ENCODE results near the gene TMC1.

Gene TMC1

GRCh38 chr9:72575666-72576065 is 54.3 kb downstream of the TMC1 start:
- no peak for DNase-seq (ENCODE audit: low read depth)

DNA sequence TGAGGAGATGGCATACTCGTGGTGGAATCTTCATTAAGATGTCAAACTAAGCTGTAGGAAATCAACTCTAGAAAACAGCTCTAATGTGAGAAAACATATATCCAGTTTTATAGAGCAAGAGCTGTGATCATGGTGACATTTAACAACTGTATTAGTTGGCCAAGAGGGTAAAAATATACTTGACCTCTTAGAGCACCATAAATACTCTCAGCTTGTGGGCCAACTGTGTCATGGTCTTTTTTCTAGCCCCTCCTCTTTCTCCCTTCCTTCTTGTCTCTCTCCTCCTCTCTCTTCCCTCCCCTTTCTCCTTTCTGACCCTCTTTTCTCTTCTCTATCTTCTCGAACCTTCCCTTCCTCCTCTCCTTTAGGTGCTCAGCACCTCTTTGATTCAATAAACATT is 54.7 kb downstream of the TMC1 start:
- no peak for DNase-seq (ENCODE audit: low read depth)

DNA sequence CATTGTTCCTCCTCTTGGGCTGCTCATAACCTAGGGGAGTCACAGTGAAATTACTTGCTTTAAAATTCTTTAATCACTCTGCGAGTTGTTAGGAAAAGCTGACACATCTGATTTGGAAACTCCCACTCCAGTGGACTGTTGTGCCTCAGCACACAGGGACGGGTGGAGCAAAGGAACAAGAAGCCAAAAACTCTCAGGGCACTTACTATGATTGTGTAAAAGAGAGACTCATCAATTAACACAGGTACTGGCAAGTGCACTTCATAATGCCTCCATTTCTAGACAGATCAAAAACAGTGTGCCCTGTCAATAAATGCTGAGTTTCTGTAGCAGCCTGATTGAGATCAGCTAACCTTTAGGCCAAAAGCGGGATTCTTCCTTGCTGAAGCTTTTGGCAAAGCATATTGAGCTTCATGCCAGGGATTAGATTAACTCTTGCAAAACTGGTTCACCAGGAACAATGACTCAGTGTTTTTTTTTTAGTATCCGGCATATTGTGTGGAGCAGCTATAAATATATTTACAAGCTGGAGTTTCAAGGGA is 55.9 kb downstream of the TMC1 start:
- DNase-seq (ENCODE audit: low read depth): no peak

- no peak for DNase-seq (ENCODE audit: low read depth)
Observed at GRCh38 chr9:72579190-72579589, 57.8 kb downstream of the TMC1 start.

DNA sequence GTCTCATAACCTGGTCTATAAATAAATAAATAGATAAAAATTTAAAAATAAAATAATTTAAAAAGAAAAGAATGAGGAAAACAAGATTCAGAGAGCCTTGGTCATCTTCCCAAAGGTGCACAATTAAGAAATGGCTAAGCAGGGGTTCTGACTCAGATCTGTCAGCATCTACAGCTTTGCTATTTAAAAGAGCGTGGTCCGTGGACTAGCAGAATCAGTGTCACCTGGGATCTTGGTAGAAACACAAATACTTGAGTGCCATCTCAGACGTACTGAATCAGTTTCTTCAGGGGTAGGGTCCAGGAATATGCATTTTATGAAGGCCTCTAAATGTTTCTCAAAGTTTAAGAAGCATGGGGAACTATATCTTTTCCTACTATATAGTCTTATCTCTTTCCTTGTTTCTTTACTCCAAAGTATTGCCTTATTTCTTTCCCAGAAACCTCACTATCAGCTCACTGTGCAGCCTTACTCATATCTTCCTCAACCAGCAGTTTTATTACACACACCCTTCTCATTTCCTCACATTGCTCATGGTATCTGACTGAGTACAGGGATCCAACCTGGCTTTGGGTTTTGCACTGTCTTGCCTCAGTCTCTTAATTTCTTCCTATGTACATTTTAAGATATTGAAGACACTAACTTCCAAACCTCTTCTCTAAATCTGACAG is 58.6 kb downstream of the TMC1 start:
- no peak for DNase-seq (ENCODE audit: low read depth)

DNA sequence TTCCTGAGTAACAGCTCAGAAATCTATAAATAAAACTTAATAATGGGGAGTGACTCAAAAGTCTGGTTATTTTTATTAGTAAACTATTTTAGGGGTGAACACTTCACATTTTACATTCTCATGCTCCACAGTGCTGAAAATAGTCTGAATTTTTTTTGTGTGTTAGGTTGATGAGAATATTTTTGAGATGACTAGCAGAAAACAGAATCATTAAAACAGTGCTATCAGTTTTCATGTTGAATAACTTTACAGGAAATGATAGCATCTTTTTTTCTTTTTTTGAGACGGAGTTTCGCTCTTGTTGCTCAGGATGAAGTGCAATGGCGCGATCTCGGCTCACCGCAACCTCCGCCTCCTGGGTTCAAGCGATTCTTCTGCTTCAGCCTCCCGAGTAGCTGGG is 60.3 kb downstream of the TMC1 start:
- no peak for DNase-seq (ENCODE audit: low read depth)

GRCh38 chr9:72583370-72583769 is 62.0 kb downstream of the TMC1 start:
- DNase-seq (ENCODE audit: low read depth): no peak

GRCh38 chr9:72586388-72587130 is 65.2 kb downstream of the TMC1 start:
- no peak for DNase-seq (ENCODE audit: low read depth)

DNA sequence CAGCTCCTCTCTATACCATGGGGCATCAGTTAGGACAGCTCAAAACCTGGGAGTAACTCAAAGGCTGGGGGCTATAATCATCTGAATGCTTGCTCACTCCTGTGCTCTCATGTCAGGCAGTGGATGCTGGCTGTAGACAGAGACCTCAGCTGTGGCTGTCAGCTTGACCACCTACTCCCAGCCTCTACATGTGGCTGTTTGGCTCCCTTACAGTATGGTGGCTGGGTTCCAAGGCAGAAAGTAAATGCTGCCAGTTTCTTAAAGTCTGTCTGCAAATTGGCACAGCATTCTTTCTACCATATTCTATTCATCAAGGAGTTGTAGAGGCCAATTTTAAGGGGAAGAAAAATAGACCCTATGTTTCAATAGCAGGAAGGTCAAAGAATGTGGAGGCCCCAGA is 66.9 kb downstream of the TMC1 start:
- DNase-seq (ENCODE audit: low read depth): no peak

GRCh38 chr9:72589667-72590521 is 68.5 kb downstream of the TMC1 start:
- no peak for DNase-seq (ENCODE audit: low read depth)

- DNase-seq (ENCODE audit: low read depth): no peak
Observed at GRCh38 chr9:72590824-72591223, 69.4 kb downstream of the TMC1 start.

DNA sequence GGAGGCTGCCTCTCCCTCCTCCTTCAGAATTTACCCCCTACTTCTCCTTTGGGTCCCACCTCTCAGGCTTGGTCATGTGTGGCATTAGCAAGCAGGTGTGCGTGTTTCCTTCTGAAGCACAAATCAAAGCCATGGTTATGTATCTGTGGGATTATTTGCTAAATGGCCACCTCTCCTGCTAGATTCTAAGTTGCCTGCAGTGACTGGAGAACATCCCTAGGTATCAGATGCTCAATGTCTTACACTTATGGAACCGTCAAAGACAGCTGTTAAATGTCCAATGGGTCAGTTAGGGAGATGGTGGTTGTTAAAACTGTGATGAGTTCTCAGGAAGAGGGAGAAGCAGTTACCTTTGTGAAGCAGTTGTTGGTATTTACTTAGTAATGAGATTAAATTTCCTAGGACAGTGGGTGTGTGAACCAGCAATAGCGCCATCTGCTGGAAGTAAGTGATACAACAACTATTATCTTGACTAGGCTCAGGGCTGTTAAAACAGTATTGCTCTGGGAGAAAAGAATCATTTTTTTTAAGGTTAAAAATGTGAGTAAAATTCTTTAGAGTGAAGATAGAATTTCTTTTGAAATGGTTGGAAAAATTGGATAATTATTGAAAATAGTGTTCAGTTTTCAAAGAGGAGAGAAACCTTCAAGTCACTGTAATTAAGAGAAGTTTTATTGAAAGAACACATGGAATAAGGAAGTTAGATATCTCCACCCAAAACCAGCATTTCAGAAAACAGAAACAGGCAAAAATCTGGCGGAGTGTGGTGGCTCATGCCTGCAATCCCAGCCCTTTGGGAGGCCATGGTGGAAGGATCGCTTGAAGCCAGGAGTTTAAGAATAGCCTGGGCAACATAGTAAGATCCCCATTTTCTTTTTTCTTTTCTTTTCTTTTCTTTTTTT is 71.3 kb downstream of the TMC1 start:
- DNase-seq (ENCODE audit: low read depth): no peak

- no peak for DNase-seq (ENCODE audit: low read depth)
Observed at GRCh38 chr9:72596451-72597180, 75.2 kb downstream of the TMC1 start.

DNA sequence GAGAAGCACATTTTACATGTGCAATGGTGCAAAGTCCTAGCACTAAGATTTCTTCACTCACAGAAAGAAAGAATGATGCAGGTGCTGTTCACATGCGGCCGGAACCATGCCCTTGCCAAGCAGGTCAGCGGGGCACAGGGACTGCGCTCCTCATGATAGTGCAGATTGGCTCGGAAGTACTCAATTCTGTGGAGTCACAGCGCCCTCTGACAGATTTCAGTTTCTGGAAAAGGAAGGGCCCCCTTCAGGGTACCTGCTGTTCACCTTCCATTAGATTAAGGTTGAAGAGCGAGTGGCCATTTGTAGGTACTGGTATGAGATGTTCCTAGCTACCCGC is 75.7 kb downstream of the TMC1 start:
- DNase-seq (ENCODE audit: low read depth): no peak

DNA sequence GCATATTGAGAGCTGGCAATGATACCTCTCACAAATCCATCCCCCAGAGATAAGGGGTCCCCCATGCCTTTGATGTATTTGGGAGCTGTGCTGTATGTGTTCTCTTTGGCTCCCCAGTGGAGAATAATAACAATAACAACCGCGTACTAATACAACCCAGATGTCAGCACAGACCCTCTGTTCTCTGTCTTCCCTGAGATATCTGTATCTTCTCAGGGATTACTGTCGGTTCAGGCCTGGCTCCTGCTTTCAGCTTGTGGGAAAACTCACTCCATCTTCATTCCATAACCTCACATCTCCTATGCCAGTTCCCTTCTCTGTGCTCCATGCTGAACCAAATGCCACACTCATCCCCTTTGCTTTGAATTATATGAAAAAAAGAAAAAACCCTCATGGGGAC is 76.2 kb downstream of the TMC1 start:
- DNase-seq (ENCODE audit: low read depth): no peak

- DNase-seq (ENCODE audit: low read depth): no peak
Observed at GRCh38 chr9:72598639-72599038, 77.2 kb downstream of the TMC1 start.

DNA sequence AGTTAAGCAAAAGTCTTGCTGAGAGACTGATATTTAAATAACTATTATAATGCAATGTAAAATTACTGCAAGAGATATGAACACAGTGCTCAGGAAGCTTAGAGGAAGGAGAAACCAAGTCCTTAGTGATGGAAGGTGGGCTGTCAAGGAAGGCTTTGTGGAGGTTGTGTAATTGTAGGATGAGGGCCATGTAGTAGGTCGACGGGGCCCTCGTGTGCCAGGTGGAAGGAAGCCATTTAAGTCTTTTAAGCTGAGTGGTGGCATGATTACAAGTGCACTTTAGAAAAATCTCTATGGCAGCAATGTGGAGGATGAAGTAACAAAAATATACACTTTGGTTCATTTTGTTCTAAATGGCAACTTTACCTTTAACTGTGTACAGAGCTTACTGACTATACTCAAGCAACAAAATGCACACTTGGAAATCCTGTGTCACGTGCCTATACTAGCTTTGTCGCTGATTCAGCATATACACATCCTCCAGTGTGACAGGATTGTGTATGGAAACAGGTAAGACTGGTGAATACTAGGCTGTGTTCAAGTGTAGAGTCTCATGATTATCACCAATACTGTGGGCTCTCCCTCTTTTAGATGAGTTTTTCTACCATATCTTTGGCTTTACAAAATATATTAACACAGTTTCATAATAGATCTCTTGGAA is 78.6 kb downstream of the TMC1 start:
- no peak for DNase-seq (ENCODE audit: low read depth)

GRCh38 chr9:72600671-72601070 is 79.3 kb downstream of the TMC1 start:
- DNase-seq (ENCODE audit: low read depth): no peak

GRCh38 chr9:72601615-72602014 is 80.2 kb downstream of the TMC1 start:
- no peak for DNase-seq (ENCODE audit: low read depth)

- DNase-seq (ENCODE audit: low read depth): no peak
Observed at GRCh38 chr9:72612449-72612848, 91.0 kb downstream of the TMC1 start.

- DNase-seq (ENCODE audit: low read depth): no peak
Observed at GRCh38 chr9:72614067-72614466, 92.7 kb downstream of the TMC1 start.
